A549 treated with Mapracorat at 1 μM for 4 hours (cell line): Measurements from ENCODE around the gene PAIP2B. TPM values are rescaled to one million over a fixed set of nuclear protein-coding genes. Genes with fewer than 3 reads are reported as not detected.

Source experiments
- total RNA-seq: library from RNA; stranded (reverse); fragments of 200-300 nt; extraction: Qiagen RNA extraction; gene quantifications from 5 replicates; pipeline ENCODE4 v1.2.3, GENCODE V29; 2022

The PAIP2B gene
- 0.22 to 0.34 TPM (median 0.26 TPM) in 5 replicates for total RNA-seq

GRCh38 chr2:71226965-71227560 is at the start of gene PAIP2B:
TSS of gene PAIP2B (minus strand) at chr2:71227103. CDS start at chr2:71202589, 24,514 bp downstream.

Other genes with a start within 250 kb of the PAIP2B start
- 0.11 to 0.30 TPM (median 0.16 TPM) in 3 of 5 replicates, not detected in the others for gene ANKRD53, start 248.5 kb downstream of the PAIP2B start, total RNA-seq
- 75.0 to 81.6 TPM (median 80.7 TPM) in 5 replicates for gene TEX261, start 232.2 kb downstream of the PAIP2B start, total RNA-seq
- 63.2 to 84.5 TPM (median 82.7 TPM) in 5 replicates for gene NAGK, start 158.5 kb downstream of the PAIP2B start, total RNA-seq
- gene MCEE, start 96.9 kb downstream of the PAIP2B start, total RNA-seq, result 10.1 to 13.5 TPM (median 13.1 TPM) in 5 replicates
- gene MPHOSPH10, start 96.5 kb downstream of the PAIP2B start, total RNA-seq, result 37.9 to 46.9 TPM (median 38.8 TPM) in 5 replicates
- gene ZNF638, start 104.7 kb upstream of the PAIP2B start, total RNA-seq, result 49.8 to 73.4 TPM (median 58.4 TPM) in 5 replicates
- gene DYSF, start 226.5 kb upstream of the PAIP2B start, total RNA-seq, result 0.50 to 1.0 TPM (median 0.78 TPM) in 5 replicates